Measurements from ENCODE around the gene CDH4.

CDH4 gene

GRCh38 chr20:61350500-61351250, 98.6 kb downstream of the CDH4 start:
- TF ChIP-seq POLR2A (IDR thresholded peaks at IDR 0.05; ENCODE audit: low read length) (no peak), GATA1 (IDR thresholded peaks at IDR 0.05; ENCODE audit: low read depth, low read length) (no peak)
- DNase-seq, result no peak

DNA sequence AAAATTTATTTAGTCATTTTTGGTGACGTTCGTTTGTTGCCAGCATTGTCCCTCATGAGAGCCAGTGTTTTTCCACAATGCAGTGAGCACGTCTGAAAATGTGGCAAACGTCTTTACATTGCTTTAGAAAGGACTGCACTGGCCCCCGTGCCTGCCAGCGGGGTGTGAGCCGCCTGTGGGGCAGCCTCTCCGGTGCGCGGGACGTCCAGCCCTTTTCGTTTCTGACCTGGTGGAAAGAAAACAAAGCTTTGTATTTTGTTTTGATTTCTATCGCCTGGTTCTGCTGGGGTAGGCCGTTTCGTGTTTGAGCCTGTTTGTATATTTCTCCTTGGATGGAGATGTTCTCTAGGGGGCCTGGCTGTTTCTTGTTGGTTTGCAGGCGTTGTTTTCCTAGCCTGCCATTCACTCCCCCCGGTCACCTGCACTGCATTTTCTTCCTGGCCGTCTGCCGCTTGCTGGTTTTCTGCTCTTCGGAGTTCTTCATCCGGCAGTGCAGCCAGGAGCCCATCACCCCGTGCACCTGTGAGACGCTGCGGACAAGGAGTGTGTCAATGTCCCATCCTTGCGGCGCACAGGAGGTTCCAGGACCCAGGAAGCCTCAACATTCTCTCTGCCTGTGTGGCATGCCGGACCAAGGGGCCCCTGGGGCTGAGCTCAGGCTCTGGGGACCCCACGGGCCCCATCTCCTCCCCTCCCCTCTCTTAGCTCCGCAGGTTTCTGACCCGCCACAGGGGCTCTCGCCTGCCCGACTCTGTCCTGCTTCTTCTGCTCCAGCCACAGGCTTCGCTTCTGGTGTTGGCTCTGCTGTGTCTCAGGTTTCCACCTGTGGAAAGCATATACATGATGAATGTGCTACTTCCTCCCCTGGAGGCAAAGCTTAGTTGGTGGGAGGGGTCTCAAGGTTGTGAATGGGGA, 100.5 kb downstream of the CDH4 start:
- DNase-seq, result no peak
- TF ChIP-seq POLR2A (IDR thresholded peaks at IDR 0.05; ENCODE audit: low read length), result no peak
- TF ChIP-seq GATA1 (IDR thresholded peaks at IDR 0.05; ENCODE audit: low read depth, low read length), result no peak

DNA sequence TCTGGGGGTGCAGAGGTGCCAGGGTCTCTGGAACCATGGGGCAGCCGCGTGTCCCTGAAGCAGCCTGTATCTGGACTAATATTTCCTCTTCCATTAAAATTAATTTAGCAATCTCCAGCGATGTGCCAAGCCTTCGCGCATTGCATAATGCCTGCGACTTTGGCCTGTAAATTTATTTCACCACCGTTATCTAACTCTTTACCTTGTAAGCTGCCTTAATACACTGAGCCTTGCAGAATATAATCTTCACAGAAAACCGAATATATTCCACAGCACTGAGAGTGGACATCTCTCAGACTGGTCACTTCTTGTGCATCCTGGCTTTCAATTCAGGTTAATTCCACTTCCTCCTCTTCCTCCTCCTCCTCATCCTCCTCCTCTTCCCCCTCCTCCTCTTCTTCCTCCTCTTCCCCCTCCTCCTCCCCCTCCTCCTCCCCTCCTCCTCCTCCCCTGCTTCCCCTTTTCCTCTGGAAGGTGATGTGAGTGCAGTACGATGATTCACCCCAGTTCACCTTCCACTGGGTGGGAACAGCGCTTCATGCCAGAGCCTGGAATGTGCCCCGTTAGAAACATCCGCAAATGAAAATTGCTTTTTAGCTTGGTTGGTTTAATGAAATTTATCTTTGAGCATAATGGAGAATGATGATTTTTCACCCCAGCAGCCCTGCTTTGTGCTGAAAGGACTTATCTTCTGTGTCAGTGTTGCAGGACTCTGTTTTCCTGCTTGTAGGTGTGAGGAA, 101.4 kb downstream of the CDH4 start:
- DNase-seq, result no peak

GRCh38 chr20:61354001-61354390, 101.9 kb downstream of the CDH4 start:
- no peak for DNase-seq
- TF ChIP-seq POLR2A (IDR thresholded peaks at IDR 0.05; ENCODE audit: low read length), result no peak

More for the DNA sequence above, 101.4 kb downstream of the CDH4 start:
- TF ChIP-seq POLR2A (IDR thresholded peaks at IDR 0.05; ENCODE audit: low read length) (no peak), GATA1 (IDR thresholded peaks at IDR 0.05; ENCODE audit: low read depth, low read length) (no peak)

DNA sequence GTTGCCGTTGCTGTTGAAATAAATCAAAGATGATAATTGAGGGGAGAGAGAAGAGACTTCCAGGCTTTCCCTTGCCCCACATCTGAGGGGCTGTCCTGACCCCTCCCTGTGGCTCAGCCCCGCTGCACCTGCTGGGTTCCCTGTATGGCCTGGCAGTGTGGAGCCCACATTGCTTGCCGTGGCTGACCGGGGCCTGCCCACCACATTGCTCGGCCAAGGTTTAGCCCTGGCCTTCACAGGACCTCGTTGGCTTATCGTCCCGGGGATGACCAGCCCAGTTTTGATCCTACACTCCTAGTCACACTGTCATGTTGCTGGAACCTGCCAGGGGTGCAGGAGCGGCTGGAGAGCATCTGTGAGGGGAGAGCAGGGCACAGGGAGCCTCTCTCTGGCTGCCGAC, 102.4 kb downstream of the CDH4 start:
- TF ChIP-seq POLR2A (IDR thresholded peaks at IDR 0.05; ENCODE audit: low read length), result no peak
- TF ChIP-seq GATA1 (IDR thresholded peaks at IDR 0.05; ENCODE audit: low read depth, low read length), result no peak
- no peak for DNase-seq

DNA sequence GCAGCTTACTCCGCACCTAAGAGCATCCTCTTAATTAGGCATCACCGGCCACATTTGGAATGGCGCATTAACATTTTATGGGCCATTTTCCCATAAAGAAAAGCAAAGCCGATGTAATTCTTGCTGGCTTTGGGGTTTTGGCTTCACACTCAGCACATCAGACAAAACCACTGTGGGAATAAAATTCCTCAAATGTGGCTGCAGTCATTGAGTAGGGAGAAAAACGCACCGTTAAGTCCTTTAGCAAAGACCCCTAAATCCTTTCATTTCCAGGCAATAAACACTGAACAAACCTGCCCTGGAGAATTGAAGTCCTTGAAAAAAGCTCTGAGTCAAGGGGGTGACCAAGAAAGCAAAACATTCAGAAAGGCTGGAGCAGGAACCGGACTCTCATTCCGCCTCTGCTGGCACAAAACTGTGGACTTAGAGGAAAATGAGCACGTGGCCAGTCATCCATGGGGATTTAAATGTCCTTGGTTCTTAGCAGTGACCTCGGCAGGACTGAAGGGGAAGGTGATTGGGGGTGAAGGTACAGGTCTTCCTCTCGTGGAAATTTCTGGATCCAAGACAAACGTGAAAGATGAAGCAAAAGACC, 102.9 kb downstream of the CDH4 start:
- DNase-seq, result no peak
- TF ChIP-seq POLR2A (IDR thresholded peaks at IDR 0.05; ENCODE audit: low read length) (no peak), GATA1 (IDR thresholded peaks at IDR 0.05; ENCODE audit: low read depth, low read length) (no peak)

- TF ChIP-seq POLR2A (IDR thresholded peaks at IDR 0.05; ENCODE audit: low read length) (no peak), GATA1 (IDR thresholded peaks at IDR 0.05; ENCODE audit: low read depth, low read length) (no peak)
- DNase-seq, result no peak
These were observed 103.5 kb downstream of the CDH4 start for GRCh38 chr20:61355585-61355984.

- no peak for DNase-seq
- TF ChIP-seq GATA1 (IDR thresholded peaks at IDR 0.05; ENCODE audit: low read depth, low read length), result no peak
- no peak for TF ChIP-seq POLR2A (IDR thresholded peaks at IDR 0.05; ENCODE audit: low read length)
These were observed 104.1 kb downstream of the CDH4 start for GRCh38 chr20:61356196-61356595.

DNA sequence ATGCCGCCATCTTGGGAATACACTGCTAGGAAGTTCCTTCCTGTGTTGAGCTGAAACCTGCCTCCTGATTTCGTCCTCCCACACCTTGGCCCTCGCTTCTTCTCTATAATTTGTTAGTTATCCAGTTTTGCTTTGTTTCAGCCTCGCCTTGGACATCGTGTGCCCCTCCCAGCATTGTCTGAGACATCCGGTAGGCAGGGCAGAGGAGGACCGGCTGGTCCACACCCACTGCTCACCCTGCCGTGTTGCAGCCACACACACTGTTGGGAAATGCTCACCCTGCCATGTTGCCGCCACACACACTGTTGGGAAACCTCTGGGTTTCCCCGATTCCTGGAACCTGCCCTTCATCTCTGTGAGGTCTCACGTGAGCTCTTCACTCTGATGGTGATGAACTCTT, 105.1 kb downstream of the CDH4 start:
- TF ChIP-seq GATA1 (IDR thresholded peaks at IDR 0.05; ENCODE audit: low read depth, low read length) (no peak), POLR2A (IDR thresholded peaks at IDR 0.05; ENCODE audit: low read length) (no peak)
- no peak for DNase-seq

DNA sequence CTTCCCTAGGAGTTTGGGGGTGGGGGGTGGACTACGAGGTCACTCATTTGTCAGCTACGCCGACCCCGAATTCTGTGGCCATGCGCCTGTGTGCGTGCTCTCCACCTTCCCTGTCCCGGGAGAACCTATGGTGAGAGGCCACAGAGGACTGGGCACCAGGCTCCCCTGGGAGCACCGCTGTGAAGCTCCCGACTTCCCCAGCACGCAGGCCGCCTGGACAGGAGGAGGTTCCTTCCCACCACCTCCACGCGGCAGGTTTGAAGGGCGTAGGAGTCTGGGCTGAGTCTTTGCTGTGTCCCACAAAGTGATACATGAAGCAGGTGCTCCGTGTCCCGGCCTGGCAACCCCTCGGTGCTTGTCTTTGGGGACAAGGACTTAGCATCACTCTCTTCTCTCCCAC, 107.2 kb downstream of the CDH4 start:
- TF ChIP-seq GATA1 (IDR thresholded peaks at IDR 0.05; ENCODE audit: low read depth, low read length) (no peak), POLR2A (IDR thresholded peaks at IDR 0.05; ENCODE audit: low read length) (no peak)

GRCh38 chr20:61360296-61360695, 108.2 kb downstream of the CDH4 start:
- no peak for TF ChIP-seq POLR2A (IDR thresholded peaks at IDR 0.05; ENCODE audit: low read length)
- no peak for TF ChIP-seq GATA1 (IDR thresholded peaks at IDR 0.05; ENCODE audit: low read depth, low read length)
- DNase-seq, result no peak

More for the DNA sequence above, 107.2 kb downstream of the CDH4 start:
- no peak for DNase-seq

GRCh38 chr20:61360940-61361339, 108.9 kb downstream of the CDH4 start:
- DNase-seq, result no peak
- no peak for TF ChIP-seq GATA1 (IDR thresholded peaks at IDR 0.05; ENCODE audit: low read depth, low read length)

- no peak for TF ChIP-seq POLR2A (IDR thresholded peaks at IDR 0.05; ENCODE audit: low read length)
- no peak for DNase-seq
These were observed 109.4 kb downstream of the CDH4 start for GRCh38 chr20:61361501-61361900.

GRCh38 chr20:61364147-61364546, 112.1 kb downstream of the CDH4 start:
- TF ChIP-seq POLR2A (IDR thresholded peaks at IDR 0.05; ENCODE audit: low read length), result no peak
- no peak for TF ChIP-seq GATA1 (IDR thresholded peaks at IDR 0.05; ENCODE audit: low read depth, low read length)
- DNase-seq, result no peak
